Measurements from ENCODE around the gene KIF22.
A peak's percentile ranks its signal among the peaks of the same experiment; 100 is the strongest.

DNA sequence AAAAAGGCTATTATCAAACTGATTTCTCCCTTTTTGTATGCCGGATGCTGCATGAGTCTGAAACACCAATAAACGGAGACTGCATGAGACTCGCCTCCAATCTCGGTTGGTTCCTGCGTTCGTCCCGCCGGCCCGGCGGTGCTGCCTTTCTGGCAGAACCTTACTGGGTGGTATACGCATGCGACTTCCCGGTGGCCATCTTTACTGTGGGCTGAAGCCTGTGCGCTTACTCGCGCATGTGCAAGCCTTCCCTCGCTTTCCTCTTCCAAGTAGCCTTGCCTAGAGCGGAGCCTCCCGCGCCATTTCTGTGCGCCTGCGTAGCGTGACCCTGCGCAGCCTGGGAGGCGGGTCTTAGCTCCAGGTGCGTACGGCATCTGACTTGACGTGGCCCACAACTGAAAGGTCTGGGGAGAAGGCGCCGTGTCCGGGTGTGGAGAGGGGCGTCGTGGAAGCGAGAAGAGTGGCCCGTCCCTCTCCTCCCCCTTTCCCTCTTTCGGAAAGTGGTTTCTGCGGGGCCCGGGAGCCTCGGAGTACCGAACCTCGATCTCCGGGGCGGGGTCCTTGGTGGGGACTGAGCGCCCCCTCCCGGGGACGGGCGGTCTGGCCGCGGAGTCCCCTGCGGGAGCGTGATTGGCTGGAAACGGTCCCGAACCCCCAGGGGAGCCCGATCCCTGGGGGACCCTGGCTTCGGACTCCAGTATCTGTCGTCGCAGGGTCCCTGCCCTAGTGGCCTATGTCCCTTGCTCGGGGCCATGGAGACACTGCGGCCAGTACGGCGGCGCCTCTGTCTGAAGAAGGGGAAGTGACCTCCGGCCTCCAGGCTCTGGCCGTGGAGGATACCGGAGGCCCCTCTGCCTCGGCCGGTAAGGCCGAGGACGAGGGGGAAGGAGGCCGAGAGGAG, 25.5 kb downstream of the KIF22 start, which contains the start of gene PAGR1:
- TF ChIP-seq POLR2A (IDR thresholded peaks at IDR 0.05; ENCODE audit: low read length) (peak; percentile 75), GATA1 (IDR thresholded peaks at IDR 0.05; ENCODE audit: low read depth, low read length) (no peak)
